NCI-H2029 treated with DMSO at 0.1 percent for 48 hours (cell line): ENCODE measurements around the gene FRMD4B.
"Not testable (repeated sequence)": the region's sequence is repeated elsewhere in the genome, so short reads cannot be mapped to it uniquely, and the experiment has no call there.

Experiments used
- DNase-seq: peaks from one replicate; lab custom pipeline; 2025; lab: John Stamatoyannopoulos, UW

The FRMD4B gene

DNA sequence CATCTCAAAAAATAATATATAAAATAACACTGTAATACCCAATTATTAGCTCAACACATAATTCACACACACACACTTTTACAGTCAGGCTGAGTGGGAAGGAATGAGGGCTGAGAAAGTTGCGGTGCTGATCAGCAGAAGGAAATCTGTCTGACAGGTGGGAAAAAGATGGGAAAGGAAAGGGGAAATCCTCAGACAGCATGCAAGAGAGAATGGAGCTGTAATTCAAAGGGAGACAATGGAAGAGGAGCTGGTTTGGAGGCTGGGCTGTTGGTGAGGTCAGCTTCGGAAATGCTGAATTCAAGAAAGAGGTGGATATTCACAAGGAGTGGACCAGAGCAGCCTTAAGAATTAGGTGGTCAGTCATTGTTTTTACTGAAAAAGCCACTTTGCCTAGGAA is 141.8 kb downstream of the FRMD4B start:
- no peak for DNase-seq

- DNase-seq = no peak
Measured at GRCh38 chr3:69241769-69242168, 144.1 kb downstream of the FRMD4B start.

- no peak for DNase-seq
Measured at GRCh38 chr3:69240651-69241568, 145.0 kb downstream of the FRMD4B start.

DNA sequence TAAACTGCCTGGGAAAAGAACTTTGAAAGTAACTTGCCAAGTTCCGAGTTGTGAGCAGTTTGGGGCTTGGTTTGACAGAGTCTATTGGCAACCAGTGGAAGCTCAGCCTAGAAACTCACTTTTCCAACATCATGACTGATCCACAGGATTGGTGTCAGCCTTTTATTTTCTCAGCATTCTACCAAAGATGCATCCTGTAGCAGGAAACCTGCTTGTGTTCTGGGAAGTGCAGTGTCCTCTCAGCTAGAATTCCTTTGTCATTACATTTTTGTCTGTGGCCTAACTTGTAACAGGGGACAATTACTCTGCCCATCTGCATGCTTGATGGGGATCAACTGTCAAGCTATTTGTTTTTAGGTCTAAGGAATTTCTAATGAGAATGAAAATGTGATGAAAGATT is 146.8 kb downstream of the FRMD4B start:
- DNase-seq = no peak

DNA sequence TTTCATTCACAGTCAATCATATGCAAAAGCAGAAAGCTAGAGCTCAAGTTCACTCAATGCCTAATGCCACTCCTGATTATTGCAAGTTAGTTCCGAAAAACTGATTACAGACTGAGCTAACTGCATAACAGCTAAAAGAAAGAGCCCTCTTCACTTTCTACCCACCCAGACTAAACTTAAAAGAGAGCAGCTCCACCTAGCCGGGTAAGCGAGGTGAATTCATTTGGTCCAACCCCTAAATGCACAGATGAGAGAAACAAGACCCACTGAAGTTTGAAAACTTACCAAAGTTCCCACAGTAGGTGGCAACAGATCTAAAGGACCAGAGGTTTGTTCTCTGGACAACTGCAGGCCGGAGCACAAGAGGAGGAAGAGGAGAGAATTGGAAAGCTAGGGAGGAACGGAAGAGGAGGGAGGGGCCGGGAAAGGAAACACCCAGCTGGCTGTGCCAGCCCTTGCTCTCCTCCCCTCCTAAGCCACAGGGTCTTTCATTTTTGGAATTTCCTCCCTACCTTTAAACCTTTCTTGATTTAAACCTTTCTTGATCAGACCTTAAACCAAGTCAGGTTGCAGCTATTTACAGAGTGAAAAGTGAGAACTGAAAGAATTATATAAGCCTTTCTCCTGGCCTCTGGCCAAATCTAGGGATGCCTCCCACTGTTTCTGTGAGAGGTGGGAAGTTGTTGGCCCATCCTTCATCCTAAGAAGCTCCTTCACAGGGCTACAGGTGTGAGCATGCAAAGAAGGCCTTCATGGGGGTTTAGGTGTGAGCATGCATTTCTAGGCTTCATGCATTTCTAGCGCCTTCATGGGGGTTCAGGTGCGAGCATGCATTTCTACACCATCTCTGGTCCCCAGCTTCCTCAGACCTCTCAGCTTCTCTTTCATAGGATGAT is 148.8 kb downstream of the FRMD4B start:
- DNase-seq = no peak

- no peak for DNase-seq
Measured at GRCh38 chr3:69235882-69236281, 150.0 kb downstream of the FRMD4B start.

DNA sequence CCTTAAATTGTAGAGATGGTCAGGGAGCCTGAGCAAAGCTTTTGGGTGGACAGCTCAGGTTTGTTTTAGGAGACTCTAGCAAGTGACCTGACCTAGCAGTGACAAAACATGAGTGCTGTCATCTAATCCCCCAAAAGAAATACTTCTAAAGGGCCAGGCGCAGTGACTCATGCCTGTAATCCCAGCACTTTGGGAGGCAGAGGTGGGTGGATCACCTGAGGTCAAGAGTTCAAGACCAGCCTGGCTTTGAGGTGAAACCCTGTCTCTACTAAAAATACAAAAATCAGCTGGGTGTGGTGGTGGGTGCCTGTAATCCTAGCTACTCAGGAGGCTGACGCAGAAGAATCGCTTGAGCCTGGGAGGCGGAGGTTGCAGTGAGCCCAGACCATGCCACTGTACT is 150.7 kb downstream of the FRMD4B start:
- not testable (repeated sequence) for DNase-seq

DNA sequence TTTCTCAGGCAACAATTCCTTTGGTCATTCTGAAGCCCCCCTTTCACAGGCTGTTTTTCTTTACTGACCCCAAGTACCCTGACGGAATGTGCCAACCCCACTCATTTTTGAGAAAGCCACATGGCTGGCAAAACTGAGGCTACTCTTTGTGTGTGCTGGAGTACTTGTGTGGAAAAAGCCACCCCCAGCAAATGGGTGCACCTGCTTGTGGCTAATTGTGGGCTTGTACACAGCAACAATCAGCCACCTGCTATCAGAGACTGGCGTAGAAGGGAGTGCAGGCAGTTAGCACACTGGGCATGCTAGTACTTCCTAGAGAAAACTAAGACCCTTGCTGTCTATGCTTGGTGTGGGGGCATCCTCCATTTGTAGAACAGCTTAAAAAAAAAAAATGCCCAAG is 153.4 kb downstream of the FRMD4B start:
- no peak for DNase-seq

- DNase-seq = no peak
Measured at GRCh38 chr3:69231929-69232440, 153.9 kb downstream of the FRMD4B start.

DNA sequence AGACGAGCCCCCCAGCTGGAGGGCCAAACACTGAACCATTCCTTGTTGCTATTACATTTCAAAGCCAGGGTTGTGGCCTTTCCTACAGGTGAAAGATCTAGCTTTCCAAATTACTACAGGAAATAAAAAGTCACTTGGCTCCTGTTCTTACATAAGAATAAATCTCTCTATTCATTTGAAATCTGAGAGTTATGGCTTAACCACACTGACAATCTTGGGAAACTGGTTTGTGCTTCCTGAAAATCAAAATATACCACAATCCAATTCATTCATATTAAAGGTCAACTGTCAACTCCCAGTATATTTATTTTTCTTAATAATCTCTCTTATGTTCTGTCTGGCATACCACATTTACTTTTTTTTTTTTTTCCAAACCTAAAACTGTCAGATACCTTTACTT is 159.8 kb downstream of the FRMD4B start:
- no peak for DNase-seq

- no peak for DNase-seq
Measured at GRCh38 chr3:69219101-69219708, 166.7 kb downstream of the FRMD4B start.

DNA sequence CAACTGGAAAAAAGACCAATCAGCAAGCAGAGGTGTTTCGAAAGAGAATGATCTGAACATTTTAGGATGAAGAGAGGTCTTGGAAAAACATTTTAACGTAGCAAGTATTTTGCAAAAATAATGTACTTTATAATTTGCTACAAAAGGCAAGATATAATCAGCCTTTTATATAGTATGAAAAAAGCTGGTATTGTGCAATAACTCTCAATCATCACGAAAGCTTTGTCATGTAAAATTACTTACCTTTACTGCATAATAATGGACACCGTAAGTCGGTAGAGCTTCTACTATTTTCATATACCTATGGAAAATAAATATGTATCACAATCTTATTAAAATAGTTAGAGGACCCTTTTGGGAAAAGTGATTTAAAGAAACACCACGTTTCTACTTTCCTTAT is 167.8 kb downstream of the FRMD4B start:
- DNase-seq = no peak

GRCh38 chr3:69216981-69217380 is 168.9 kb downstream of the FRMD4B start:
- DNase-seq = no peak

DNA sequence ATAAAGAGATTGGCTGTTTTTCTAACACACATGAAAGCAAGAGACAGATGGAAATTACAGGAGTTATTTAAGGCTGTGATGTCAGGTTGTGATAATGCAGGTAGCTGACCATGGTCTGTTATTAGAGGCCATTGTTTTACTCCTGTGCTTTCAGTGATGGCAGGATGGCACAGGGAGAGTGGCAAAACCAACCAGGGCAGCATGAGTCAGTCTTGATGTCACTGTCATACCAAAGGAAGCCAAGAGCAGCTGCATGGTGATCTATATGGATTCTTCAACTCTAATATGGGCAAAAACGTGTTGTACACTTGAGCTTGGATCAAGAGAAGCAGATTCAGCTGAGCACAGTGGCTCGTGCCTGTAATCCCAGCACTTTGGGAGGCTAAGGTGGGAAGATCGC is 171.6 kb downstream of the FRMD4B start:
- DNase-seq = no peak

DNA sequence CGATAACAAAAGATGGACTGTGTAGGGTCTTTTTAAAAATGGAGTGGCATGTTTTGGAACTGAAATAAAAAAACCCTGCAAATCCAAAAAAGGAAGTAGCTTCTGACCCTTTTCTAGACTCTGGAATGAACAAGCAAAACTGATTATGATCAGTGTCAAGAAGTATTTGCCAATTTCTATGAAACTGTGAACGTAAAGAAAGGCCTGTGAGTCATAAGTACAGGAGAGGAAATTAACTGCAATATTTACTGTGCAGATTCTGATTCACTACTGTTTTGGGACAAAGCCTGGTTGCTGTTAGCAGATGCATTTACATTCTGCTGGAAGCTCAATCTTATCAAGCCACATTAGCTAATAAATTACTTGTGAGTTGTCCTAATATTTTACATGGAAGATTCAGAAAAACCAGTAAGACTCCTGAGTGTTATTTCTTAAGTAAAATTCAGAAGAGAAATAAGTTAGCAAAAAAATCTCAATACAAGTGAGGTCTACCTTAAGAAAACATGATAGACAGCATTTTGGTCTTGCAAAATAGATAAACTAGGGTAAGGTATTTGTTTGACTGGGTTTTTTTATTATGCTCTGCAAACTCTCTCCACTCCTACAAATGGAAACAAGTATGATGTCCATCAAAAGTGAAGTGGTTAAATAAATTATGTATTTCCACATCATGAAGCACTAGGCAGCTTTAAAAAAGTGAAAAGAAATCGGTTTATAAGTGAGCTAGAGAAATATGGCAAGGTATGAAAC is 173.3 kb downstream of the FRMD4B start:
- DNase-seq = no peak

DNA sequence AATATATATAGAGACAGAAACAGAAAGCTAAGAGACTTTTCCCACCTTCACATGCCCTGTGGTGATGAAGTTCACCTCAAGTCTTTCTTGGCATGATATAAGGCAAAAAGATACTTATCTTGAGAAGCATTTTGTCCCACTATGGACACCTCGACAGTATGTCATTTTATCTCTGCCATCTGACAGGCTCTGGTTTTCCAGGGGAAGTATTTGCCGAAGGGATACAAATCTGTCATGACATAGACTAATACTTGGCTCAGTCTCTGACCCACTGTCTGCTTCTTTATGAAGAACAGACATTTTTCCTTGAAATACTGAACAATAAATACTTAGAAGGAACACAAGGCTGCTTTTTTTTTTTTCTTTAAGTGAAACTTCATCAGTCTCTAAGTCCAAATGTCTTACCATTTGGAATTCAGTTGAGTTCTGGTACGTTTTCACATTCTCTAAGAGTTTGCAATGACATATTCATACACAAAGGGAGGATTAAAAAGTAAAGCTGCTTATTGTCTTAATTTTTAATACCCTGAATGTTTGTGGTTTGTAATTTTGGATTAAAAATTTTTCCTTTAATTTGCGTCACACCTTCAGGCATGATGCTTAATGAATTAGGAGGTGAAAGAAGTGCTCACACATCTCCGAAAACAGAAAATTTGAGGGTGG is 175.7 kb downstream of the FRMD4B start:
- no peak for DNase-seq

DNA sequence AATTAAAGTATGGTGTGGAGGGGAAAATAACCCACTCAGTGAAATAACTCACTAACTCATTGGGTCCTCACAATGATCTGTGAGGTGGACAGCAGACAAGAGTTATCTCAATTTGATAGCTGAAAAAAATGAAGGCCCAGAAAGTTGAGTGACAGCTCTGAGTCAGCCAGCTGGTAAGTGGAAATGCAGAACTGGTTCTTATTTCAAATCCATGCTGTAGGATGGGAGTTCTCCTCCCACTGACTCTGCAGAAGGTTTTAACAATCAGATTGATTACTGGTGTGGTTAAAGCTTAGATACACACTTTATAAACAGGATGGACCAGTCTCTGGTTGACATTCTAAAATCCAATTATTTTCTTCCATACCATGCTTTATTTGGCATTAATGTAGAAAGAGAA is 176.5 kb downstream of the FRMD4B start:
- DNase-seq = no peak

- no peak for DNase-seq
Measured at GRCh38 chr3:69207031-69207430, 178.9 kb downstream of the FRMD4B start.

DNA sequence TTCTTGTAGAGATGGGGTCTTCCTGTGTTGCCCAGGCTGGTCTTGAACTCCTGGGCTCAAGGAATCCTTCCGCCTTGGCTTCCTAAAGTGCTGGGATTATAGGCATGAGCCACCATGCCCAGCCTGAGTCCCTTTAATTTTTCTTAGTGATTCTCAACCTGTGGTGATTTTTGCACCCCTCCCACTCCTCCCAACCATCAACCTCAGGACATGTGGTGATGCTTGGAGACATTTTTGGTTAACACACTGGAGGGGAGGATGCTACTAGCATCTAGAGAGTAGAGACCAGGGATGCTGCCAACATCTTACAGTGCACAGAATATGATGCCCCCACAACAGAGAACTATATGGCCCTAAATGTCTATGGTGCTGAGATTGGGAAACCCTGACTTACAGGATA is 180.5 kb downstream of the FRMD4B start:
- no peak for DNase-seq

DNA sequence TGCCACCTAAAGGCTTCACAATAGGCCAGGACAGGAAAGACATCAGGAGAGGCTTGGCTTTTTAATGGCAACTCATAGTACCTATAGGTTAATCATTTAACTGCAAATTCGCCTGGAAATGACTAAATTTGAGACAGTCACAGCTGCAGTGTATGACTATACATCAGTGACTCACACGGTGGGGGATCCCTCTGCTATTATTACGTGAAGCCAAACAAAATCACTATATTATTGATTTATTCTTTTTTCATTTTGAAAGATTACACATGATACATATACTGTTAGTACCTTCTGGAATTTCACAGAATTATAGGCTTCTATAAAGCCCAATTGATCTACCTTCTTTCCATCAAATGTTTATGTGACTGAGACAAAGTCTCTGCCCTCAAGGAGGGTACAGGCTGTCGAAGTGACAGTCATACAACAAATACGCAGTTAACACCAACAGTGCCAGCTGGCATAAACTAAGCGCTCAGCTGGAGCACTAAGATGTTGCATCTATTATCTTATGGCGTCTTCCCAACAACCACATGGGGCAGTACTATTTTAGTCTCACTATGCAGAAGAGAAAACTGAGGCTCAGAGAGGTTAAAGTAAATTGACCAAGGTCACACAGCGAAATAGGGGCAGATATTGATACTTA is 181.5 kb downstream of the FRMD4B start:
- DNase-seq = no peak
